Measurements from ENCODE around the gene BDKRB2.

Gene BDKRB2

DNA sequence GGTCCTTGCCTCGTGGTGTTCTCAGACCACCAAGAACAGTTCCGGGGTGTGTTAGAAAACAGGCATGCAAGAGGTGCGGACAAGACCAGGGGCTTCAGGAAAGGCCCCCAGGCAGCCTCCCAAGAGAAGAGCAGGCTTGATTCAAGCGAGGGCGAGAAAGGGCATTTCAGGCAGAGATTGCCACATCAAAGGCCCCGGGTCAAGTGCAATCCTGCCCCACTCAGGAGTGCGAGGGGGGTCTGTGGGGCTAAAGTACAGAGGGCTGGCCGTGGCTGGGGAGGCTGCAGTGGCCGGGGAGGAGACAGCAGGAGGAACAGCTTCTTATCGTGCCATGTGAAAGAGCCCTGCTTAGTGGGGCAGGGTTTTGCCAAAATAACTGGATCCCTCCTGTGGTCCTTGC, 2.7 kb upstream of the BDKRB2 start:
- no peak for FAIRE-seq

DNA sequence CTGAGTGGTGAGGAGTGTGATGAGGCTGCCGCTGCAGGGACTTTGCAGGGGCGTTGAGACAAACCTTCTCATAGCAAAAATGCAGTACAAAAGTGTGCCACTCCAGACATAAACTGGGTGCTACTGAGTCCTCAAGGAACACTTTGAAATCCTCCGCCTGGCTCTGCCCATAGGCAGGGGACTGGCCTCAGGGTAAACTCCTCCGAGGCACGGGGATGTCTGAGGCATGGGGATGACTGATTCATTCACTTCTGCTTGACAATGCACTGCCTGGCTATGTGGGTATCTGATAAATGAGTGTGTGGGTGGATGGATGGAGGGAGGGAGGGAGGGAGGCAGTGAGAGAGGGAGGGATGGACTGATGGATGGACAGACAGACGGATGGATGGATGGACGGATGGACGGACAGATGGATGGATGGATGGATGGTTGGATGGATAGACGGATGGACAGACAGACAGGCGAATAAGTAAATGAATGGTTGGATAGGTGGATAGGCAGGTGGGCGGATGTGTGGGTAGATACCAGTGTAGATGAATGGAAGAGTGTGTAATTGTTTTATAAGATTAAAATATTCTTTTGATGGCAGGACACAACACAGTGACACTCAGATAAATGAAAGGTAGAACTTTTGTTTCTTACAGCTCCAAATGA, 2.1 kb upstream of the BDKRB2 start:
- no peak for FAIRE-seq

DNA sequence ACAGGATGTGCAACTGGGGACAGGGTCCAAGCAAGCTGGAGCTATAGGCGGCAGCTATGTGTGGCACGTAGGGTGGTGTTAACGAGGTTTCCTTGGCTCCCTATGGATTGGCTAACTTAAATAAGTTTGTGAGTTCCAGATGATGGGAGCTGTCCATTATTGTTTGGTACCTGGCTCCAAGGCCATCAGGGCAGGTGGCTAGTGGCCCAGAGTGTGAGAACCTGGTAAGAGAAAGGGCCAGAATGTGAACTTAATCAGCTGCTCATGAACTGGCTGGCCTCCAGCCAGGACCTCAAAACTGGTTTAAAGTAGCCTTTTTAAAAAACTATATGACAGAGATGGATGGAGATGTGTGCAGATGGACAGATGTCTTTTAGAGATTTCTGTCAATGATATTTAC, 1.5 kb upstream of the BDKRB2 start:
- no peak for FAIRE-seq

DNA sequence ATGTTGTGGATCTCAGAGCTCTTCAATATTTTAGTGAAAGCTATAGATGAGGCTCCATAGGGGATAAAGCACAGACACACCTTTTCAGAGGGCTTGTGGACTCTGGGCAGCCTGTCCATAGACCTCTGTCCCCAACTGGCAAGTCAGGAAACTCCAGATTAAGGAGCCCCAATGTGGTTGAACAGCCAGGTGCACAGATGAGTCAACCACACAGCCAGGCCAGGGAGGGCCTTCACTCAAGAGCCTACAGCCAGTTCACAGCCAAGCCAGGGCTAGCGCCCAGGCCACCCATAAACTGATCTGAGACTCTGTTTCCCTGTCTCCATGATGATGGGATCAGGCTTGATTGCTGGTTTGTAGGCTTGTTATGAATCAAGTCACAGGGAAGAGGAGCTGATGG, 1.0 kb upstream of the BDKRB2 start:
- FAIRE-seq: no peak

DNA sequence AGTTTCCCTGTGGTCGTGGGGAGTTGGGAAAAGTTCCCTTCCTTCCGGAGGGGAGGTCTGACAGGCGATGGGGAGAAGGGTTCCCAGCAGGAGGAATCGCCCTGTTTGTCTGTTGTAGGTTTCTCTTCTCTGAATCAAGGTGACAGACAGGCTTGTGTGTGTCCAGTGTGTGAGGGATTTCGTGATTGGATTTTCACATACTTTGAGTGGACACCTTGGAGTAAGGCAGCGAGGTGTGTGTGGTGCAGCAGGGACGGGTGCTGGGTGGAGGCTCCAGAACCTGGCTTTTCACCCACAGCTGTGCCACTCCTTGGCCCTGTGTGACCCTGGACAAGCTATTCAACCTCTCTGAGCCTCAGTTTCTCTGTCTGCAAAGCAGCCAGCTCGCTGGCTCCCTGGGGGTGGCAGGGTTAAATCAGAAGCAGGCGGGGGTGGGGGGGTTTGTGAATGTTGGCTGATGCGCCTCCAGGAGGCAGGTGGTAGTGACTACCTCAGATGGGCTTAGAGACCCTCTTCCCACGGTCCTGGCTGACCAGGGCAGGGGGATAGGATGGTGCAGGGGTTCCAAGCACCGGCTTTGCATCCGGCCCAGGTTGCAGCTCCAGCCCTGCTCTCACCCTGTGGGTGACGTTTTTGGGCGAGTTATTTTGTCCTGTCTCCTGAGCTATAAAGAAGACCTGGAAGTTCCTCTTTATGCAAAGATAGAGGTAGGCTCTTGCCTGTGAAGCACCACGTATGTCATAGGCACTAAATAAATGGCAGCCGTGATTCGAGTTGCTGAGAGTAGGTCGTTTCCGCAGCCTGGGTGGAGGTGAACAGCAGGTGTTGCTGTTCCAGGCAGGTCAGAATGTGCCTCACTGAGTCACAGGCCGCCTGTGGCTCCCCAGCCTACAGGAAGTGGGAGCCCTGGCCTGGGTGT, 679 bp downstream of the BDKRB2 start:
- no peak for FAIRE-seq

DNA sequence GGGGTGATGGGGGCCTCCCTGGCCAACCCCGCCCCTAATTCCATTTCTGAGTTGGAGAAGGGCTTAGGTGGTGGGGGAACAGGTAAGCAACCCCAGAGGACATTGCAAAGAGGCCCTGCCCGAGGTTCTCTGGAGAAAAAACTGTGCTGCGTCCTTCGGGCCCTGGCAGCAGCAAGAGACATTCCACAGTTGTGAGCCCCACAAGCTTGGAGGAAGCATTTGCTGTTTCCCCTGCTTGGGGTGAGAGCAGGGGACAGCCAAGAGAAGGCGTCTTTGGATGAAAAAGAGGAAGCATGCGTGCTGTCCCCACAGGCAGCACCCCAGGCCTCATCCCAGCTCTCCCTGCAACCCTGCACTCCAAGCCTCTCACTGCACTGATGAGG, 1.3 kb downstream of the BDKRB2 start:
- FAIRE-seq: no peak

DNA sequence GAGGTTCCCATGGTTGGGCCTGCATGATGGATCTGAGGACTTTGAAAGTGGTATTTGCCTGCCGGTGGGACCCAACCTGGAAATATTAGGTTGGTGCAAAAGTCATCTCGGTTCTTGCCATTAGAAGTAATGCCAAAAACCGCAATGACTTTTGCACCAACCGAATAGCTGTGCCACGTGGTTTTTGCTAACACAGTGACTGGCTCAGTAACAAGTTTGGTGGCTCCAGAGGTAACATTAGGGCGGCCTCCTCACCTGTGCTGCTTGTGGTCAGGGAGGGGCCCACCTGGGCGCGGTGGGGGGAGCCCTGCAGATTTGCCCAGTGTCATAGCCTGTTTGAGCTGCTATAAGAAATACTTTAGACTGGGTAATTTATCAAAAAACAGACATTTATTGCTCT, 1.8 kb downstream of the BDKRB2 start:
- no peak for FAIRE-seq

DNA sequence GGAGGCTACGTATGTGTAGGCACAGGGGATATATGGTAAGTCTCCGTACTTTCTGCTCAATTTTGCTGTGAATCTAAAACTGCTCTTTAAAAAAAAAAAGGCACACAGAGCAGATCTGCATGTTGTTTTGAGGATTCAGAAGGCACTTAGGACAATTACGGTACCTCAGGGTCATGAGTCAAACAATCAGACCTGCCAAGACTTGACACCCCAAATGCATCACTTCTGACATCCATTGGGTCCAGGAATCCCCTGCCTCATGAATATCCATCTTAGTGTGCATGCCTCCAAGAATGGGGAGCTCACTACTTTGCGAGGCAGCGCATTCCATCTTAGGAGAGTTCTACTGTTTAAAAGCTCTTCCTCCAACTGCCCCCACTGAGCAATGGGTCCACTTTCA, 3.0 kb downstream of the BDKRB2 start:
- no peak for FAIRE-seq

DNA sequence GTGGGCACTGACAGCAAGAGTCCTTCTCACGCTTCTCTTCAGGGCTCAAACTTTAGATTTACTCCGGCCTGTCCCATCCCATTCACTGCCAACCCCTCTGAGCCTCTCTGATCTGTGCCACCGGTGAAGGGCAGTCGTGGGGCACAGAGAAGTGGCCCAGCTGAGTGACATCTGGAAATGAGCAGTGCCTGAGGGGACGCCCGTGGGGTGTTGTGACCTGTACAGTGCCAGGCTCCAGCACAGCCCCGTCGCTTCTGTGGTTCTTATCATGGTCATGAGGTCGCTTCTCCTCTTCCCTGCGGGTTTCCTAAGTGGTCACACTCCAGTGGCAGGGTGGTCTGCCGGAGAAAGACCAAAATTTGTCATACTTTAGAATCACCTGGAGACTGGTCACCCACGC, 4.1 kb downstream of the BDKRB2 start:
- no peak for FAIRE-seq

DNA sequence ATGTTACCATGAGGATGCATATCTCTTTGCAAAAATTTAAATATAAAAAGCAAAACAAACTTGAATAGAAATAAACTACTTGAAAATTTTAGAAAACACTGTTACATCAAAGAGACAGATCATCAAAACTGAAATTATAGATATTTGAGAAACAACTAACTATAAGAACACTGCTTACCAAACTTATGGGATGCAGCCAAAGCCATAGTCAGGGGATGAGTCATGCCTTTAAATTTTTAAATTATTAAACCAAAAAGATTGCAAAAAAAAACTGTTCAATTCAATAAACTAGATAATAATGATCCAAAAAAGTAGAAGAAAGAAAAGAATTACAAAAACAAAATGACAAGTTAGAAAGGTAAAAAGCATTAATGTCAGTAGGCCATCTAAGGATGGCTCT, 7.5 kb downstream of the BDKRB2 start:
- FAIRE-seq: no peak

DNA sequence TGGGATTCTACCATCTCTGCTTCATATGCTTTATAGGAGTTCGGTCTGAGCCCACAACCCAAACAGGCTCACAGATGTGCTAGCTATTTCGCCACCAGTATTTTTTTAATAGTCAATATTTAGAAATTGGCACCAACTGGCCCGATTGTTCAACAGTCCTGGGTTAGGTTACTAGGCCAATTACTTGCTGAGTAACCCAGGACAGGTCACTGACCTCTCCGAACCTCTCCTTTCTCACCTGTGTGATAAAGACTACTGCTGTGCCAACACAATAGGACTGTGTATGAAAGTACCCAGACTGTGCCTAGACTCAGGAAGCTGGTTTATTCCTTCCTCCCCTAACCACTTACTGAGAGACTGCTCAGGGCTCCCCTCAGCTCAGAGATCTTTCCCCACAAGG, 8.3 kb downstream of the BDKRB2 start:
- FAIRE-seq: no peak

DNA sequence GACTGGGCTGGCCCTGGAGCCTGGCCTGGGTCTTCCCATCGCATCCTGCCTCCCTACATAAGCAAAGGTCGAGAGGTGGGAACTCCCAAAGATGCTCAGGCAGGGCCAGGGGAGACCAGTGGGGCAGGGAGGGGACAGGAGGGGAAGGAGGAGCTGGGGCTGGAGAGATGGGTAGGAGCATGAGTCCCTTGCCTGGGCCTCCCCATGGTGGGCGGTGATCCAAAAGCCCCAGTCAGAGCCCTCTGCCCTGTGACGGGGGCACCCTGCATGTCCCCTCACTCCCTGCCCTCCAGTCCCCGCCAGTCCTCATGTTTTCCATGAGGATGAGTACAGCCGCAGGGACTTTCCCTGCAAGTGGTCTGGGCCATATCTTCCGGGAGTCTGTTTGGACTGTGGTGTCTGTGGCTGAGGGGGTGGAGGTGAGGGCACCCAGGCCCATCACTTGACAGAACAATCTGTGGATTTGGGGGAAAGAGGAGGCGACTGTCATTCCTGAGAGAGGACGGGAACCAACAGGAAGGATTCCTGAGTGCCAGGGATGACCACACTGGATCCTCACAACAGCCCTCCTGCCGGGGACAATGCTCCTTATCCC, 9.3 kb downstream of the BDKRB2 start:
- FAIRE-seq: no peak

DNA sequence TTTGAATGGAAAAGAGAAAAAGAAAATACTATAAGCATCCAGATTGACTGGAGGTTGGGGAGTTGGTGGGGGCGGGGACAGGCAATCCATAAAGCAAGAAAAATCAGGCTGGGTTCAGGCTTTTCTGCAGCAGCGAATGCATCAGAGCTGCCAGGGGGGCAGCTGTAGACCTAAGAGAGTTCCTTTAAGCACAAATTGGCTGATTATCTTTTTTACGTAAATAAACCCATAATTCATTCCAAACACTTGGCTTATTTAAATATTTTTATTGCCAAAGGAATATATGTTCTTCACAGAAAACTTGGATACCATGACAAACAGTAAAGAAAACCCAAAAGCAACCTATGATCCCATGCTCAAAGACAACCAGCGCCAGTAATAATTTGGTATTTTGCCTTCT, 10.2 kb downstream of the BDKRB2 start:
- FAIRE-seq: no peak

DNA sequence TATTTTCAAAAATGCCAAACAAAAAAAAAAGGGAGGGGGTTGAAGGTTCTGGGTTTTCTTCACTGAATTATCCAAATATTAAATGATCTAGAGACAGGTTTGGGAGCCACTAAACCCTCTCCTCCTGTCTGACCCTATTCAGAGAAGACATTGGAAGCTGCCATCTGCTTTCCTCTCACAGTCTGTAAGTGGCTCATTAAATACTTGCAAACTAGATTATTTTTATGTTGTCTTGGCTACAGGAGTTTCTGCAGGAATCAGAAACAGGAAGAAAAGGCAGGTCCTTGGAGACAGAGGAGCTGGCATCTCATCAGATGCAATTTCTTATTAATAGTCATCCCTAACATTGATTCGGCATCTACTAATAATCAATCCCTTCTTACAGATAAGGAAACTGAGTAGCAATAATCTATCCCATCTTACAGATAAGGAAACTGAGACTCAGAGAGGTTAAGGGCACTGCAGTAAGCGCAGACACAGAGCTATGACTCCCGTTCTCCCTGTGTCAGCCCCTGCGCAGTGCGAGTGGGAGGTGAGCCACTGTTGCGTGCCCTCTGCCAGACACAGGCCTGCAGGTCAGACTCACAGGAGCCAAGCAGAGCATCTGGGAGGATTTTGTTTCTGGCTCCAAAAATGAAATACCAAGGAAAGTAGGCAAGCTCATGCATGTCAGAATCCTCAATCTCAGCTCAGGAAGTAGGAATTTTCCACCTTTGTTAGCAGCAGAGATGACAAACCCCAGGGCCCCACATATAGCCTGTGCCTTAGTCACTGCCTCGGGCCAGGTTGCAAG, 11.0 kb downstream of the BDKRB2 start:
- no peak for FAIRE-seq

DNA sequence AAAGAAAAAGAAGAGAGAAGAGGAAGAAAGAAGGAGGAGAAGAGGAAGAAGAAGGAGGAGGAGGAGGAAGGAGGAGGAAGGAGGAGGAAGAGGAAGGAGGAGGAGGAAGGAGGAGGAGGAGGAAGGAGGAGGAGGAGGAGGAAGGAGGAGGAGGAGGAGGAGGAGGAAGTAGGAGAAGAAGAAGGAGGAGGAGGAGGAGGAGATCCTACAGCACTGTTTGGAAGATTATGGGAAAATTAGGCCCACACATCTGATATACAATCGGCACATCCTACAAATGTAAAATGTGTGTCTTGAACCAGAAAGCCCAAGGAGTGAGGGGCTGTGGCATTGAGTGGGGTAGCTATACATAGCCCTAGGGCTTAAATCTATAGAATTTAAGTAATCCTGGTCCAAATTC, 12.0 kb downstream of the BDKRB2 start:
- FAIRE-seq: no peak

DNA sequence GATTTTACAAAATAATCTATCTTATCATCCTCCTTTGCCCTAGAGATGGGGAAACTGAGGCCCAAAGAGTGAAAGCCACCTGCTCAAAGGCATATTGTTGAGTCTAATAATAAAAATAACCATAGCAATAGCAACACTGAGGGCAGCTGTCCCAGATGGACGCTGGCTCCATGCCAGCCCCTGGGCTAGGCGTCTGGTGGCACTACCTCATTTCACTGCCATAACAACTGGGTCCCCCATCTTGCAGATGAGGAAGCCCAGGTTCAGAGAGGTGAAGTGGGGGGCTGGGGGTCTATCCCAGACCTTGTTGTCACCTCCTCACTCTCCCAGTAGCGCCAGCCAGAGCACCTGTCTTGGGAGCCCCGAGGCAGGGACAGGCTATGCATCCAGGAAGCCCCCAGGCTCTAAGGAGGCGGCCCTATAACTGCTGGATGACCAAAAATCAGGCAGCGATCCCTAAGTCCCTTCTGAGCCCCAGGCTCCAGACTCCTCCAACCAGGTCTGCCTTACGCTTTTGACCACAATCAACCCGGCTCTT, 12.8 kb downstream of the BDKRB2 start:
- no peak for FAIRE-seq

DNA sequence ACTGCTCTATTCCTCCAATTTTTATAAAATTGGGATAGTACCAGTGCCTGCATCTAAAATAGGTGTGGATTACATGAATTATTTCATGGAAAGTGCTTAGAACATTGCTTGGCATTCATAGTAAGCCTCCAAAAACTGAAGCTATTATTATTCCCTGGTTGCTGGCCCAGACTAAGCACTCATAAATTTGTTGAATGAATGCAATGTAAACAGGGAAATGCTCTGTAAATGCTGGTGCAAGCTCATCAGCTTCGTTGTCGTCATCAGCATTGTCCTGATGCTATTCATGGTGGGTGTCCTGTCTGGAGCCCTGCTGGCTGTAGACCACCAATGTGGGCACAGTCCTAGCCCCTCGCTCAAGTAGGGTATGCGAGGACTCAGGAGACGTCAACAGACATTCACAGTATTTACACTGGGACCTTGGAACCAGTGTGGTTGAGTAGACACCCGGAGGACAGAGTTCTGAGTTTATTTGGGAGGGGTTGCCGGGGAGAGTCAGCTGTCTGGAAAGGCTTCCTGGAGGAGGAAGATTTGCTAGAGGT, 16.5 kb downstream of the BDKRB2 start:
- FAIRE-seq: no peak

DNA sequence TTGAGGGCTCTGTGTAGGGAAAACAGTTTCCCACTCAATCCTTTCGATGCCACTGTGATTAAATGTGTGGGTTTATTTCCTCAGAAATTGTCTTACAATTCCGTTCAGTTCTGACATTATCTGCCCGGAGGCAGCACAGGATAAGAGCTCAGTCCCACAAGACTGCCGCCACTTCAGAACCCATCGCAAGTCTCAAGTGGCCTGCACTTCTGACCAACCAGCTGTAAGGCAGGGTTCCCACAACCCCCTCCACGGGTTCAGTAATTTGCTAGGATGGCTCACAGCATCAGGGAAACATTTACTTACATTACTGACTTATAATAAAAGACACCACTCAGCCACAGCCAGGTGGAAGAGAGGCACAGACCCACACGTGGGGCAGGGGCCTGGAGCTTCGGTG, 17.2 kb downstream of the BDKRB2 start:
- FAIRE-seq: no peak

DNA sequence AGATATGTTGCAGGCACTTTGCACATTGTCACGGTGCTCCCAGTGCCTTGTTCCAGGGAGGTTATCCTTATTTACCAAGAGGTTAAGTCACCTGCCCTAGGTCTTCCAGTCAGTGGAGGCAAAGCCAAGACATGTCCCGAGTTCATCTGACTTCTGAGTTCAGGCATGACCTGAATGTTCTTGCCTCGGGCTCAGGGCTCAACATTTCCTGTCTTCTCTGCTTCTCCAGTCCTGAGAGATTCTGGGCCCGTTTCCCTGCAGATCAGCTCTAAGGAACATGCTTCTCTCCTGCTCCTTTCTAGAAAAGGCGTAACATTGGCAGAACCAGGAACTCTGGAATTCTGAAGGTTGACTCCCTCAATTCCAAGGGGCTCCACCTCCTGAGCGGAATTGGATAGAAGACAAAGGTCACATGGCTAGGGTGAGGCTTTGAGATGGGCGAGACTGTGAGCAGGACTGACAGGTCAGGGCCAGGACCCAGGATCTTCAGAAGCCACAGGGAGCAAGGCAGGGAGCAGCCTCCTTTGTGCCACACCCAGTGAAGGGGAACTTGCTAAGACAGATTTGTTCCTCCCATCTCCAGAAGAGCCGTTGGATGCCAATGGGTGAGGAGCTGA, 19.9 kb downstream of the BDKRB2 start:
- FAIRE-seq: no peak

DNA sequence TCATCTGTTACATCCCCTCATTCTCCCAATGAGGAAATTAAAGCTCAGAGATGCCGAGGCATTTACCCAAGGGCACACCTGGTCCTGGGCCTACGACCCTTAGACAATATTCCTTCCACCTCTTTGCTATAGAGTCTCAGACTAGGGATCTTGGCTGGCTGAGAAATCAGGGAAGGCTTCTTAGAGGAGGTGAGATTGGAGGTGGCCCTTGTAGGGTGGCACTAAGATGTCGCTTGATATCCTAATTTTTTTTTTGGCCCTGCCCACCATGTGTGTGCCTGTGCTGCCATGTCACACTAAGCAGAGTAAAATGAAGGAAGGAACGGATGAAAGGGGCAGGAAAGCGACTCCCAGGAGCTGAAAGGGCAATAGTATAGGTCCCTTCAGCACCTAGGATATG, 20.6 kb downstream of the BDKRB2 start:
- FAIRE-seq: no peak

DNA sequence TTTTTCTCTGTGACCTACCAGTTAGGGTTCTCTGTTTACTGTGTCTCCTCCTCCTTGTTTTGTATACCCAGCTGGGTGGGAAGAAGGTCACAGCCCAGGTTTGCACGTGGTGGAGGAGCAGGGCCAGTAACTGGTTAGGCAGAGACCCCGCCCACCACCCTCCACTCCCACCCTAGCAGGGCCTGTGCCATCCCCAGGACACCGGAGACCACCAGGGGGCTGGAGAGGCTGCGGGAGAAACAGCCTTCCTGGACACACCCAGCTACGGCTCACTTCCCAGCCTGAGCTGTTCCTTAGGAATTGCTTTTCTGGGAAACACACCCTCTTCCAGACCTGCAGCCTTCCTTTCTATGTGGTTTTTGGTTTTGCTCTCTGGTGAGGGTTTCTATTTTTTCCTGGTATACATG, 21.1 kb downstream of the BDKRB2 start:
- FAIRE-seq: no peak

DNA sequence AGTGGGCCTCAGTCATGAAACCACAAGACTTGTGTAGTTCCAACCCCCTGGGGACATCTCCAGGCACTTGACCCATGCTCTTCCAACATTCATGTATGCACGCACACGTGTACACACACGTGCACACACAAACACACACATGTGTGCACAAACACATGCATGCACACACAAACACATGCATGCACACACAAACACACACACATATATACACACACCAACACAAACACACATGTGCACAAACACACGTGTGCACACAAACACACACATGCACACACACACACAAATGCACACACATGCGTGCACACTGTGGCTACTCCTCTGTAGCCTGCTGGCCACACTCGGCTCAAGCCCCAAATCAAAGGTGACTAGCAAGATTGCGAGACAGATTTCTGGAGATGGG, 22.8 kb downstream of the BDKRB2 start:
- FAIRE-seq: no peak
